Measurements from ENCODE around the gene OLFML2B. TPM values are rescaled to one million over a fixed set of nuclear protein-coding genes. Genes with fewer than 3 reads are reported as not detected.

The OLFML2B gene
- total and polyA plus RNA-seq, 7 experiments from 2014 or later: 0.07 to 0.47 (median 0.27) TPM; not detected in 2

DNA sequence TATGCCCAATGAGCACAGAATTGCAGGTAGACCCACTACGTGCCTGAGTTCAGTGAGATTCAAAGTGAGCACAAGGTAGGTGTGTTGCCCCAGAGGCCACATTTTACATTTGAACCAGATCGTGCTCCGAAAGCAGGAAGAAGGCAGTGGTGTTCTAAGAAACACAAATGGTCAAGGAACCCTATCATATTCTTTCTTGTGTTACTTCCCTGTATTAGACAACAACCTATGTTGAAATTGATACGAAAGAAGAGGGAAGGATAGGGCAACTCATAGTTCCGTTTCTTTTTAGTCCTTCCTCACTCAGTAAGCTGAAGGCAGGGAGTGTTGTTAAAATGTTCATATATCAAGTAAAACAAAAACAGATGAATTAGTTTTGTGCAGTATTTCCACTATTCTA is 33.9 kb downstream of the OLFML2B start:
- peaks cover 4 to 32% (median 12%) of the 10 kb centered on the region in 11 donors for H3K9me3 Mint-ChIP-seq
- no peaks in the 10 kb centered on the region for H3K9me3 ChIP-seq (ENCODE audit: control insufficient read depth in 2 of 3, low read length in 3 of 3)
- H3K27ac ChIP-seq (ENCODE audit: low read depth, low read length): no peak overlapping the region
- H3K4me3 Mint-ChIP-seq: no peak overlapping the region
- no peaks in the 10 kb centered on the region for H3K27me3 ChIP-seq (ENCODE audit: control insufficient read depth in 2 of 2, insufficient read depth in 2 of 2, low read length in 2 of 2)
- peaks cover 0 to 4% (median 0%) of the 10 kb centered on the region in 5 donors for H3K27me3 Mint-ChIP-seq
- H3K36me3 ChIP-seq (ENCODE audit: control insufficient read depth in 2 of 3, insufficient read depth in 3 of 3, low read length in 3 of 3): no peaks in the 10 kb centered on the region
- DNase-seq (no peak), ATAC-seq (peak; percentile 63)
- ChIA-PET POLR2A (no interaction called here), CTCF (no interaction called here)
- intact Hi-C loops (cut with micrococcal nuclease): no loop called here
- H3K27ac Mint-ChIP-seq: no peak overlapping the region
- H3K4me1 Mint-ChIP-seq: peaks cover 0 to 15% (median 0%) of the 10 kb centered on the region in 7 donors
- no peak overlapping the region for H3K4me3 ChIP-seq (ENCODE audit: low read length)
- no peaks in the 10 kb centered on the region for H3K4me1 ChIP-seq (ENCODE audit: control insufficient read depth in 2 of 2, insufficient read depth in 2 of 2, low read length in 2 of 2)
- peaks cover 3 to 18% (median 10%) of the 10 kb centered on the region in 5 donors for H3K36me3 Mint-ChIP-seq

DNA sequence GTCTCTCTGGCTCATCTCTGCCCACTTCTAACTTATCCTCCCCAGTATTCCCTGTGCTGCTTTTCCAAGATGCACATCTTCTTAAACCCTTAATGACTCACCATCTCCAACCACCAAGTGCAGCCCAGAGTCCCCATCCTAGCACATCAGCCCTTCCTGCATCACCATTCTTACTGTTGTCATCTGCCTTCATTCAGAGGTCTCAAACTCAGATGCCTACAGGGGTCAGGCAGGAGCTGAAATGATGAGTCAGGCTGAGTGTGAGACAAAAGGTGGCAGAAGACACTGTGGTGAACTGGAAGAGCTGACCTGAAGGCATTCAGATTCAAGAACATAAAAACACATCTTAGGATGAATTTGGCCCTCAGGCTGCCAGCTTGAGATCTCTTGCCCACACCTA is 34.6 kb downstream of the OLFML2B start:
- Histone ChIP-seq H3K4me1 (ENCODE audit: control insufficient read depth in 2 of 2, insufficient read depth in 2 of 2, low read length in 2 of 2) (no peaks in the 10 kb centered on the region), H3K27ac (ENCODE audit: low read depth, low read length) (no peak overlapping the region), H3K4me3 (ENCODE audit: low read length) (no peak overlapping the region), H3K9me3 (ENCODE audit: control insufficient read depth in 2 of 3, low read length in 3 of 3) (no peaks in the 10 kb centered on the region), H3K27me3 (ENCODE audit: control insufficient read depth in 2 of 2, insufficient read depth in 2 of 2, low read length in 2 of 2) (no peaks in the 10 kb centered on the region), H3K36me3 (ENCODE audit: control insufficient read depth in 2 of 3, insufficient read depth in 3 of 3, low read length in 3 of 3) (no peaks in the 10 kb centered on the region)
- ChIA-PET POLR2A (no interaction called here), CTCF (no interaction called here)
- Mint-ChIP-seq H3K4me1 (peaks cover 0 to 14% (median 0%) of the 10 kb centered on the region in 7 donors), H3K4me3 (no peak overlapping the region), H3K27me3 (peaks cover 0 to 4% (median 0%) of the 10 kb centered on the region in 5 donors), H3K9me3 (peaks cover 4 to 32% (median 12%) of the 10 kb centered on the region in 11 donors), H3K27ac (no peak overlapping the region), H3K36me3 (peaks cover 3 to 18% (median 10%) of the 10 kb centered on the region in 5 donors)
- DNase-seq (no peak), ATAC-seq (no peak)
- intact Hi-C loops (cut with micrococcal nuclease): no loop called here

DNA sequence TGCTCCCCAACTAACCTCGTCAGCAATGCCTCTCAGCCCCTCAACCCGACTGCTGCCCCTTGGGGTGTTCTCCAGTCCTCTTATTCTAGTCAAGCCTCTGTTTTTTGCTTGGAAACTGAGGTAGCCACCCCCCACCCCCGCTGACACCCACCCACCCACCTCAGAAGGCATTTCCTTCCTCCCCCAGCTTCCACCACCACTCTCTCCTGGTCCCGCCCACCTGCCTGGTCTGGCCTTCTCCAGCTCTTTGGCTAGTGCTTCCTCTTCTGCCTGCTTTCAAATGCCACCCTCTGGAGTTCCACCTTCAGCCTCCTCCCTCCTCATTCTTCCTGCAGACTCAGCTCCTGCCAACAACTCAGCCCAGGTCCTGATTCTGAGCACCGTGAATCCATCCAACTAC is 35.3 kb downstream of the OLFML2B start:
- ChIA-PET POLR2A (no interaction called here), CTCF (no interaction called here)
- H3K9me3 ChIP-seq (ENCODE audit: control insufficient read depth in 2 of 3, low read length in 3 of 3): no peaks in the 10 kb centered on the region
- no peaks in the 10 kb centered on the region for H3K4me1 ChIP-seq (ENCODE audit: control insufficient read depth in 2 of 2, insufficient read depth in 2 of 2, low read length in 2 of 2)
- H3K4me3 Mint-ChIP-seq: no peak overlapping the region
- DNase-seq: no peak
- no peak overlapping the region for H3K27ac ChIP-seq (ENCODE audit: low read depth, low read length)
- H3K36me3 Mint-ChIP-seq: peaks cover 3 to 18% (median 10%) of the 10 kb centered on the region in 5 donors
- intact Hi-C loops (cut with micrococcal nuclease): no loop called here
- H3K27me3 ChIP-seq (ENCODE audit: control insufficient read depth in 2 of 2, insufficient read depth in 2 of 2, low read length in 2 of 2): no peaks in the 10 kb centered on the region
- H3K4me1 Mint-ChIP-seq: peaks cover 0 to 13% (median 0%) of the 10 kb centered on the region in 7 donors
- peaks cover 4 to 32% (median 12%) of the 10 kb centered on the region in 11 donors for H3K9me3 Mint-ChIP-seq
- H3K36me3 ChIP-seq (ENCODE audit: control insufficient read depth in 2 of 3, insufficient read depth in 3 of 3, low read length in 3 of 3): no peaks in the 10 kb centered on the region
- no peak for ATAC-seq
- peaks cover 0 to 4% (median 0%) of the 10 kb centered on the region in 5 donors for H3K27me3 Mint-ChIP-seq
- H3K27ac Mint-ChIP-seq: peak overlapping the region in 1 of 9 donors; percentile 62
- H3K4me3 ChIP-seq (ENCODE audit: low read length): no peak overlapping the region

DNA sequence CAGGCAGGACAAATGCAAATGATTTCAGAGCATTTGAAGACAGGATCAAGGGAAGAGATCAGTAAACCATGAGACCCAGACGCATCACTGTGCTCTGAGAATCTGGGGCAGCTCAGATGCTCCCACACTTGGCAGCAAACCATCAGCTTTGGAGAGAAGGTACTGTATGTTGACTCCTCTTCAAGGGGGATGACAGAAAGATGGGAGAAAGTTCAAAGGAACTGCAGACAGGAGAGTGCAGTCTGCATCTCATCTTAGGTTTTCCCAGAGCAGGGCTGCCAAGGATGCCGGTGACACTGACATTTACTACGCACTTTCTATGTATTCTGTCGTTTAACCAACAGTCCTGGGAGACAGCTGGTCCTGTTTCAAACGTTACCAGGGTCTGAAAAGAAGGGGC is 35.8 kb downstream of the OLFML2B start:
- ATAC-seq (no peak), DNase-seq (no peak)
- ChIA-PET POLR2A (no interaction called here), CTCF (no interaction called here)
- H3K27ac Mint-ChIP-seq: peak overlapping the region in 1 of 9 donors; percentile 62
- peaks cover 0 to 4% (median 0%) of the 10 kb centered on the region in 5 donors for H3K27me3 Mint-ChIP-seq
- no peak overlapping the region for H3K27ac ChIP-seq (ENCODE audit: low read depth, low read length)
- peaks cover 0 to 13% (median 0%) of the 10 kb centered on the region in 7 donors for H3K4me1 Mint-ChIP-seq
- no peak overlapping the region for H3K4me3 ChIP-seq (ENCODE audit: low read length)
- no peak overlapping the region for H3K4me3 Mint-ChIP-seq
- no peaks in the 10 kb centered on the region for H3K36me3 ChIP-seq (ENCODE audit: control insufficient read depth in 2 of 3, insufficient read depth in 3 of 3, low read length in 3 of 3)
- H3K4me1 ChIP-seq (ENCODE audit: control insufficient read depth in 2 of 2, insufficient read depth in 2 of 2, low read length in 2 of 2): no peaks in the 10 kb centered on the region
- H3K9me3 Mint-ChIP-seq: peaks cover 4 to 30% (median 10%) of the 10 kb centered on the region in 11 donors
- H3K36me3 Mint-ChIP-seq: peaks cover 3 to 17% (median 10%) of the 10 kb centered on the region in 5 donors
- no peaks in the 10 kb centered on the region for H3K27me3 ChIP-seq (ENCODE audit: control insufficient read depth in 2 of 2, insufficient read depth in 2 of 2, low read length in 2 of 2)
- intact Hi-C loops (cut with micrococcal nuclease): no loop called here
- no peaks in the 10 kb centered on the region for H3K9me3 ChIP-seq (ENCODE audit: control insufficient read depth in 2 of 3, low read length in 3 of 3)

DNA sequence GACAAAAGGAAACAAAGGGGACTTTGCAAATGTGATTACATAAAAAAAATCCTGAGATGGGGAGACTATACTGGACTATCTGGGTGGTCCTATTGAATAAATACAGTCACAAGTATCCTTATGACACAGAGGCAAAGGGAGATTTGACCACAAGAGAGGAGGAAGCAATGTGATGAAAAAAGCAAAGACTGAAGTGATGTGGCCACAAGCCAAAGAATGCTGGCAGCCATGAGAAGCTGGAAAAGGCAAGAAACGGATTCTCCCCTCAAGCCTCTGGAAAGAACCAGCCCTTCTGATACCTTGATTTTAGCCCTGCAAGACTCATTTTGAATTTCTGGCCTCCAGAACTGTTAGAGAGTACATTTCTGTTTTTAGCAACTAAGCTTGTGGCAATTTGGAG is 36.4 kb downstream of the OLFML2B start:
- Histone ChIP-seq H3K36me3 (ENCODE audit: control insufficient read depth in 2 of 3, insufficient read depth in 3 of 3, low read length in 3 of 3) (no peaks in the 10 kb centered on the region), H3K9me3 (ENCODE audit: control insufficient read depth in 2 of 3, low read length in 3 of 3) (no peaks in the 10 kb centered on the region), H3K4me1 (ENCODE audit: control insufficient read depth in 2 of 2, insufficient read depth in 2 of 2, low read length in 2 of 2) (no peaks in the 10 kb centered on the region), H3K27me3 (ENCODE audit: control insufficient read depth in 2 of 2, insufficient read depth in 2 of 2, low read length in 2 of 2) (no peaks in the 10 kb centered on the region), H3K27ac (ENCODE audit: low read depth, low read length) (no peak overlapping the region), H3K4me3 (ENCODE audit: low read length) (no peak overlapping the region)
- intact Hi-C loops (cut with micrococcal nuclease): no loop called here
- Mint-ChIP-seq H3K4me3 (no peak overlapping the region), H3K27ac (peak overlapping the region in 1 of 9 donors; percentile 62), H3K9me3 (peaks cover 1 to 27% (median 10%) of the 10 kb centered on the region in 11 donors), H3K27me3 (peaks cover 0 to 7% (median 0%) of the 10 kb centered on the region in 5 donors), H3K4me1 (peaks cover 0 to 17% (median 0%) of the 10 kb centered on the region in 7 donors), H3K36me3 (peaks cover 3 to 14% (median 8%) of the 10 kb centered on the region in 5 donors)
- POLR2A ChIA-PET: no interaction called here
- CTCF ChIA-PET: no interaction called here
- ATAC-seq: no peak
- DNase-seq: no peak

DNA sequence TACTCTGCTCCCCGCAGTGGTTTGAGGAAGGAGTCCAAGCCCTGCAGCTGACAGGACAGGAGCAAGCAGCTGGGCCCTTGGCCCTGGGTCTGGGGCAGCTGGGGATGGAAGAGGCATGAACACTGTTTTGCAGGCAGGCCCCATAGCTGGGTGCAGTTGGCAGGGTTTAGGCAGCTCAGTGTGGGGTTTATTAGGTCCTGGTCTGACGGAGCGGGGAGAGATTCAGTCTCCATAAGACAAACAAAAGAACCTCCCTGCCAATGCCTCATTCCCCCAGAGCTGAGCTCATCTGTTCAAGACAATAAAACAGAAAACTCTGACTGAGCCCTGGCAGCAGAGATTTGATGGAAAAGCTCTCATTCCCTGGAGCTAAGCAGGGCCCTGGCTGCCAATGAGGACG is 37.3 kb downstream of the OLFML2B start:
- POLR2A ChIA-PET: no interaction called here
- H3K27ac ChIP-seq (ENCODE audit: low read depth, low read length): no peak overlapping the region
- Mint-ChIP-seq H3K9me3 (peaks cover 1 to 26% (median 10%) of the 10 kb centered on the region in 11 donors), H3K36me3 (peaks cover 3 to 14% (median 8%) of the 10 kb centered on the region in 5 donors), H3K27ac (no peak overlapping the region), H3K4me3 (no peak overlapping the region), H3K4me1 (peaks cover 0 to 17% (median 0%) of the 10 kb centered on the region in 7 donors), H3K27me3 (peaks cover 0 to 7% (median 0%) of the 10 kb centered on the region in 5 donors)
- no peaks in the 10 kb centered on the region for H3K27me3 ChIP-seq (ENCODE audit: control insufficient read depth in 2 of 2, insufficient read depth in 2 of 2, low read length in 2 of 2)
- intact Hi-C loops (cut with micrococcal nuclease): no loop called here
- H3K36me3 ChIP-seq (ENCODE audit: control insufficient read depth in 2 of 3, insufficient read depth in 3 of 3, low read length in 3 of 3): no peaks in the 10 kb centered on the region
- H3K4me3 ChIP-seq (ENCODE audit: low read length): no peak overlapping the region
- DNase-seq (no peak), ATAC-seq (no peak)
- H3K9me3 ChIP-seq (ENCODE audit: control insufficient read depth in 2 of 3, low read length in 3 of 3): no peaks in the 10 kb centered on the region
- no peaks in the 10 kb centered on the region for H3K4me1 ChIP-seq (ENCODE audit: control insufficient read depth in 2 of 2, insufficient read depth in 2 of 2, low read length in 2 of 2)
- CTCF ChIA-PET: no interaction called here

DNA sequence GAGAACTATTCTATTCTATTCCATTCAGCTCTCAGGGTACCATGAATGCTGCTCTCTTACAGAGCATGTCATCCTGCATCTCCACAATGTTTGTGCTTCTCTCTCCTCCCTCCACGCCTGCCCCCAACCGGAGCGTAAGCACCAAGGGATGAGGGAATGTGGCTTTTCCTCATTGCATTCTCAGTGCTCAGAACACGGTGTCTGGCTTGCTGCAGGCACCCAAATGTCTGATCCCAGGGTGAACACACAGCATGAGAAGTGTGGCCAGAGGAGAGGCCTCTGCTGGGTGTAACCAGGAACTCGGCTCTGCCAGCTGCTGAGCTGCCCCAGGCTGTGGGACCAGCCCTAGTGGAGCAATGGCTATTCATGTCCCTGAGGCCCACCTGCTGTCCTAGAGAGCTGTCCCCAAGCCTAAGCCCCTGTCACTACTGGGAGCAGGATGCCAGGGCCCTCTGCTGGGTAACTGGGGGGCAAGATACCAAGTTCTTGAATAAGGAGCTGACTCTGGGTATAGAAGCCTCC is 38.3 kb downstream of the OLFML2B start:
- no peak overlapping the region for H3K4me3 Mint-ChIP-seq
- ChIA-PET POLR2A (no interaction called here), CTCF (interaction anchor here (0.8 kb wide), 1 partner anchor 9 kb away, joined by 3 read pairs; no protein-coding TSS in a partner anchor)
- peaks cover 0 to 15% (median 0%) of the 10 kb centered on the region in 7 donors for H3K4me1 Mint-ChIP-seq
- H3K4me1 ChIP-seq (ENCODE audit: control insufficient read depth in 2 of 2, insufficient read depth in 2 of 2, low read length in 2 of 2): no peaks in the 10 kb centered on the region
- intact Hi-C loops (cut with micrococcal nuclease): no loop called here
- no peaks in the 10 kb centered on the region for H3K9me3 ChIP-seq (ENCODE audit: control insufficient read depth in 2 of 3, low read length in 3 of 3)
- no peak for DNase-seq
- H3K27me3 ChIP-seq (ENCODE audit: control insufficient read depth in 2 of 2, insufficient read depth in 2 of 2, low read length in 2 of 2): no peaks in the 10 kb centered on the region
- peaks cover 0 to 7% (median 0%) of the 10 kb centered on the region in 5 donors for H3K27me3 Mint-ChIP-seq
- peaks cover 3 to 14% (median 5%) of the 10 kb centered on the region in 5 donors for H3K36me3 Mint-ChIP-seq
- H3K9me3 Mint-ChIP-seq: peaks cover 0 to 20% (median 10%) of the 10 kb centered on the region in 11 donors
- peak overlapping the region in 1 of 9 donors; percentile 51 for H3K27ac Mint-ChIP-seq
- no peaks in the 10 kb centered on the region for H3K36me3 ChIP-seq (ENCODE audit: control insufficient read depth in 2 of 3, insufficient read depth in 3 of 3, low read length in 3 of 3)
- no peak for ATAC-seq
- H3K4me3 ChIP-seq (ENCODE audit: low read length): no peak overlapping the region
- H3K27ac ChIP-seq (ENCODE audit: low read depth, low read length): no peak overlapping the region
